CD4-positive, alpha-beta T cell (primary cell): ENCODE results near the gene VSIG10L2. TPM values are rescaled to one million over a fixed set of nuclear protein-coding genes. Genes with fewer than 3 reads are reported as not detected.

Source experiments
- ATAC-seq: fragments of 200-7000 bp; cut with Tn5 transposase; one replicate; pipeline ENCODE4 v1.10.0; 2022; ENCODE audit warnings: mild to moderate bottlenecking; ENCODE audit not compliant: poor library complexity
- CTCF ChIA-PET: fragments of 350-600 bp; sonication (Branson Sonifier 250); formaldehyde crosslinking; loops from one replicate; lab custom pipeline; 2021; ENCODE audit warnings: antibody characterized with exemption, inconsistent platforms; lab: Charles Lee
- POLR2A ChIA-PET: fragments of 350-600 bp; sonication (Branson Sonifier 250); formaldehyde crosslinking; loops from one replicate; lab custom pipeline; 2021; ENCODE audit warnings: antibody characterized with exemption, inconsistent platforms; lab: Charles Lee
- DNase-seq, 14 experiments: peaks; one replicate each; pipeline ENCODE4 v3.0.0-alpha.2; 2013 to 2020; ENCODE audit warnings: mixed read lengths in 2 of 14
- H3K27ac ChIP-seq, 2 donors: one replicate each; pipeline versions ENCODE4 v1.5.1 to v1.7.0; 2013; ENCODE audit warnings: low read length in 2 of 2, low read depth in 1 of 2, mild to moderate bottlenecking in 1 of 2
- H3K27me3 ChIP-seq, 2 experiments: 1 replicate in 1 of 2; 2 replicates in 1 of 2; pipeline versions ENCODE4 v1.6.1 to v1.7.0; 2013; ENCODE audit warnings: low read length in 2 of 2, control low read depth in 1 of 2, mild to moderate bottlenecking in 1 of 2, moderate library complexity in 1 of 2; ENCODE audit not compliant: insufficient read depth in 2 of 2, control insufficient read depth in 1 of 2
- H3K36me3 ChIP-seq: one replicate; pipeline ENCODE4 v1.6.1; 2013; ENCODE audit warnings: low read length, control low read depth; ENCODE audit not compliant: insufficient read depth
- H3K4me1 ChIP-seq: one replicate; pipeline ENCODE4 v1.6.1; 2013; ENCODE audit warnings: low read length, control low read depth; ENCODE audit not compliant: insufficient read depth
- H3K4me3 ChIP-seq: one replicate; pipeline ENCODE4 v1.5.1; 2013; ENCODE audit warnings: mild to moderate bottlenecking, low read length, moderate library complexity
- H3K9me3 ChIP-seq, 2 experiments: 1 replicate in 1 of 2; 2 replicates in 1 of 2; pipeline versions ENCODE4 v1.6.1 to v1.7.0; 2013; ENCODE audit warnings: low read length in 2 of 2, mild to moderate bottlenecking in 2 of 2, control low read depth in 1 of 2, moderate library complexity in 1 of 2; ENCODE audit not compliant: control insufficient read depth in 1 of 2, insufficient read depth in 1 of 2
- H3K27ac Mint-ChIP-seq: one replicate; pipeline ENCODE4 v1.8.0; 2020; ENCODE audit warnings: mixed read lengths
- H3K27me3 Mint-ChIP-seq: one replicate; pipeline ENCODE4 v1.8.0; 2021; ENCODE audit warnings: mixed read lengths
- H3K36me3 Mint-ChIP-seq: one replicate; pipeline ENCODE4 v1.8.0; 2021; ENCODE audit warnings: low read depth, mixed read lengths
- H3K4me1 Mint-ChIP-seq: one replicate; pipeline ENCODE4 v1.8.0; 2021; ENCODE audit warnings: low read depth, mixed read lengths
- H3K4me3 Mint-ChIP-seq: one replicate; pipeline ENCODE4 v1.8.0; 2020; ENCODE audit warnings: mild to moderate bottlenecking, mixed read lengths
- H3K9me3 Mint-ChIP-seq: one replicate; pipeline ENCODE4 v1.8.0; 2020; ENCODE audit warnings: mixed read lengths
- CTCF ChIP-seq: fragments of 200-600 bp; IDR thresholded peaks from one replicate; pipeline ENCODE4 v1.8.0; 2022; ENCODE audit warnings: antibody characterized with exemption, mild to moderate bottlenecking
- intact Hi-C, 2 experiments: fragments of 100-400 bp; cut with DNase I in 1 of 2; cut with micrococcal nuclease in 1 of 2; formaldehyde crosslinking; loops; one replicate each; pipeline versions ENCODE4 v1.15.1 to v1.9.0; 2023 to 2025; cut with DNase I, micrococcal nuclease
- total RNA-seq, 174 experiments: library from RNA in 2 of 174; stranded (reverse) in 2 of 174; gene quantifications; one replicate each; pipeline ENCODE4 v1.2.3 and lab custom pipeline; 2021 to 2026

Gene VSIG10L2
- total RNA-seq, 2 experiments from 2014 or later: not detected

- no peak overlapping the region for H3K27ac Mint-ChIP-seq
- TF ChIP-seq CTCF: no peak
- peaks cover 2 to 3% of the 10 kb centered on the region in 2 experiments for H3K27me3 ChIP-seq
- peaks cover 19% of the 10 kb centered on the region for H3K27me3 Mint-ChIP-seq
- H3K4me3 Mint-ChIP-seq: no peak overlapping the region
- no peaks in the 10 kb centered on the region for H3K9me3 ChIP-seq
- no peak overlapping the region for H3K4me3 ChIP-seq
- no peaks in the 10 kb centered on the region for H3K4me1 ChIP-seq
- no peak overlapping the region for H3K27ac ChIP-seq
- H3K36me3 ChIP-seq: no peaks in the 10 kb centered on the region
- no peaks in the 10 kb centered on the region for H3K4me1 Mint-ChIP-seq
- ChIA-PET POLR2A (no interaction called here), CTCF (interaction anchor here (1.9 kb wide), 1 partner anchor 17 kb away, joined by 6 read pairs; no protein-coding TSS in a partner anchor)
- H3K9me3 Mint-ChIP-seq: no peaks in the 10 kb centered on the region
- intact Hi-C loops: loop anchor here in 1 of 2 experiments (5.0 kb wide), 1 partner anchor 1068 kb away; no protein-coding TSS in a partner anchor
- DNase-seq (no peak), ATAC-seq (no peak)
- no peaks in the 10 kb centered on the region for H3K36me3 Mint-ChIP-seq
Observed at GRCh38 chr11:125924384-125925007, 21.3 kb upstream of the VSIG10L2 start.

- Mint-ChIP-seq H3K36me3 (no peaks in the 10 kb centered on the region), H3K27me3 (peaks cover 22% of the 10 kb centered on the region)
- CTCF ChIA-PET: interaction anchor here (1.9 kb wide), 1 partner anchor 16 kb away, joined by 6 read pairs; no protein-coding TSS in a partner anchor
Observed at GRCh38 chr11:125925247-125925740, 20.6 kb upstream of the VSIG10L2 start.

GRCh38 chr11:125925804-125926203, 20.0 kb upstream of the VSIG10L2 start:
- no peak overlapping the region for H3K27ac Mint-ChIP-seq
- H3K27me3 ChIP-seq: peaks cover 2 to 6% of the 10 kb centered on the region in 2 experiments
- no peaks in the 10 kb centered on the region for H3K4me1 Mint-ChIP-seq
- H3K4me3 ChIP-seq: no peak overlapping the region
- H3K27me3 Mint-ChIP-seq: peaks cover 19% of the 10 kb centered on the region
- no peaks in the 10 kb centered on the region for H3K36me3 Mint-ChIP-seq
- no peak overlapping the region for H3K27ac ChIP-seq
- TF ChIP-seq CTCF: no peak
- DNase-seq (no peak), ATAC-seq (no peak)
- ChIA-PET CTCF (interaction anchor here (1.9 kb wide), 1 partner anchor 15 kb away, joined by 6 read pairs; no protein-coding TSS in a partner anchor), POLR2A (no interaction called here)
- H3K9me3 Mint-ChIP-seq: no peaks in the 10 kb centered on the region
- intact Hi-C loops: no loop called here
- H3K36me3 ChIP-seq: no peaks in the 10 kb centered on the region
- no peak overlapping the region for H3K4me3 Mint-ChIP-seq
- H3K9me3 ChIP-seq: no peaks in the 10 kb centered on the region
- no peaks in the 10 kb centered on the region for H3K4me1 ChIP-seq

More at GRCh38 chr11:125925247-125925740, 20.6 kb upstream of the VSIG10L2 start:
- POLR2A ChIA-PET: no interaction called here
- H3K4me1 ChIP-seq: no peaks in the 10 kb centered on the region
- Mint-ChIP-seq H3K4me1 (no peaks in the 10 kb centered on the region), H3K9me3 (no peaks in the 10 kb centered on the region), H3K27ac (no peak overlapping the region), H3K4me3 (no peak overlapping the region)
- peaks cover 2 to 6% of the 10 kb centered on the region in 2 experiments for H3K27me3 ChIP-seq
- no peak for ATAC-seq
- no peak for DNase-seq
- H3K9me3 ChIP-seq: no peaks in the 10 kb centered on the region
- TF ChIP-seq CTCF: no peak
- intact Hi-C loops: no loop called here
- H3K4me3 ChIP-seq: no peak overlapping the region
- H3K27ac ChIP-seq: no peak overlapping the region
- H3K36me3 ChIP-seq: no peaks in the 10 kb centered on the region
